Placental pericyte (primary cell): Measurements from ENCODE around the gene BCL7A. TPM values are rescaled to one million over a fixed set of nuclear protein-coding genes. Genes with fewer than 3 reads are reported as not detected.

Experiments used
- total RNA-seq: library from RNA; depleted of rRNA; stranded (reverse); fragments of >200 nt; gene quantifications from 2 replicates; pipeline ENCODE4 v1.2.3, GENCODE V29; 2012

Gene BCL7A
- total RNA-seq = 5.0 and 5.3 TPM in 2 replicates

DNA sequence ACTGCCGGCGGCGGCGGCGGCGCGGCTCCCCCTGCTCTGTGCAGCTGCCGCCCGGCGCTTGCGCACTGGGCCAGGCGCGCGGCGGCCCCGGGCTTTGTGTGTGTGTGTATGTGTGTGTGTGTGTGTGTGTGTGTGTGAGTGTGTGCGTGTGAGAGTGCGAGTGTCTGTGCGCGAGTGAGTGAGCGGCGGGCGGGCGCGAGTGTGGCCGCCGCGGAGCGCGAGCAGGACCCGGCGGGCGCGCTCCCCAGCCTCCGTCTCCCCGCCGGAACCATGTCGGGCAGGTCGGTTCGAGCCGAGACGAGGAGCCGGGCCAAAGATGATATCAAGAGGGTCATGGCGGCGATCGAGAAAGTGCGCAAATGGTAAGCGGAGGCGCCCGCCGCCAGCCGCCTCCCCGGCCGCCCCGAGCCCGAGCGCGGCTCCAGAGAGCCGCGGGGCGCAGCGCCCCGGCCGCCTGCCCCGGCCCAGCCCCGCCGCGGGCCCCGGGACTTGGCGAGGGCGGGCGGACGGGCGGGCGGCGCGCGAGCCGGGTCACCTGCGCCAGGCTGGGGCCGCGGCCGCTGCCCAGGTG is at the start of gene BCL7A:
TSS of gene BCL7A (plus strand) at position 63 of the 571 bp plus-strand sequence. CDS start at position 271, 208 bp downstream.

DNA sequence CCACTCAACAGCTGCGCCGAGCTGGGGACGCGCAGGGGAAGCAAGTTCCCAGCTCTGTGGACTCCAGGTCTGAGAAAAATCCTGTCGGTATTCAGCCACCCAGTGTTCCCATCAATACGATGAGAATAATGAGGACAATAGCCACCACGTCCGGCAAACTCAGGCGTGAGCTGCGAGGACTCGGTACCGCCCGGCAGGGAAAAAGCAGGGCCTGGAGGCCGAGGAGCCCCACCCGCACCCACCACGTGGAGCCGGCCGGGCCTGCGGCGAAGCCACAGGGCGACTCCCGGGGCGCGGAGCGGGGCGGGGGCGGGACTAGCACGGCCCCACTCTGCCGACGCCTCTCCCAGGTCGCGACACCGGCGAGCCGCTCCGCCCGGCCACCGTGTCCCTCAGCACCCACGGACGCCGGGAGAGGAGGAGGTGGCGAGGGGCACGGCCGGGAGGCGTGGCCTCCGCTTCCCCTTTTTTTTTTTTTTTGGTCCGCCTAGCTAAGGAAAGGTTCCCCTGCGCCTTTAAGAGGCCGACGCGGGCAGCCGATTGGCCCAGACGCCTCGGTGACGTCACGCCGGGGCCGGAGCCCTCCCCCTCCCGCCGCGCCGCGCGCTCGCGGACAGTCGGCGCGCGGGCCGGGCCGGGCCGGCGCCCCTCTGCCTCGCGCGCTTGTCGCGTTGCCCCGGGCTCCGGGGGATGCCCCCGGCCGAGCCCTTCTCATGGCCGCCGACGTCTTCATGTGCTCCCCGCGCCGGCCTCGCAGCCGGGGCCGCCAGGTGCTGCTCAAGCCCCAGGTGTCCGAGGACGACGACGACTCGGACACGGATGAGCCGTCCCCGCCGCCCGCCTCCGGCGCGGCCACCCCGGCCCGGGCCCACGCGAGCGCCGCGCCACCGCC is 56.7 kb downstream of the BCL7A start, which contains the start of gene MLXIP:
TSS of gene MLXIP (plus strand) at position 616 of the 892 bp plus-strand sequence. CDS start at position 714, 98 bp downstream.

Other genes starting within 250 kb of the BCL7A start
- gene RHOF, start 228.2 kb upstream of the BCL7A start, total RNA-seq = 9.6 and 9.9 TPM in 2 replicates
- 6.4 and 10.9 TPM in 2 replicates for gene SETD1B, start 217.9 kb upstream of the BCL7A start, total RNA-seq
- gene HPD, start 163.0 kb upstream of the BCL7A start, total RNA-seq = 0.22 TPM in 1 of 2 replicates, not detected in the other
- gene PSMD9, start 133.1 kb upstream of the BCL7A start, total RNA-seq = 65.3 and 93.0 TPM in 2 replicates
- gene CFAP251, start 103.3 kb upstream of the BCL7A start, total RNA-seq = 4.6 and 5.9 TPM in 2 replicates
- gene MLXIP, start 56.9 kb downstream of the BCL7A start, total RNA-seq = 27.5 and 35.5 TPM in 2 replicates
- gene IL31, start 152.3 kb downstream of the BCL7A start, total RNA-seq = not detected in 2 replicates
- 1.8 and 1.9 TPM in 2 replicates for gene LRRC43, start 161.2 kb downstream of the BCL7A start, total RNA-seq
- 0.14 and 0.22 TPM in 2 replicates for gene B3GNT4, start 181.8 kb downstream of the BCL7A start, total RNA-seq
- gene DIABLO, start 204.2 kb downstream of the BCL7A start, total RNA-seq = 63.7 and 80.3 TPM in 2 replicates
- 28.6 and 33.3 TPM in 2 replicates for gene VPS33A, start 244.6 kb downstream of the BCL7A start, total RNA-seq